NB4 (cell line): ENCODE results near the gene SMIM45.

Experiments
- DNase-seq: peaks from one replicate; pipeline ENCODE4 v3.0.0; 2010; ENCODE audit warnings: low read depth
- H3K4me3 ChIP-seq: one replicate; pipeline ENCODE4 v1.5.1; 2011; ENCODE audit warnings: mild to moderate bottlenecking, low read depth, low read length, moderate library complexity
- MYC ChIP-seq: IDR thresholded peaks from 2 replicates; pipeline ENCODE4 v1.6.1; 2011; ENCODE audit warnings: low read depth, low read length
- POLR2A ChIP-seq: IDR thresholded peaks from 2 replicates; pipeline ENCODE4 v1.6.1; 2011; ENCODE audit warnings: mild to moderate bottlenecking; ENCODE audit not compliant: insufficient read length; ENCODE audit errors: extremely low read depth
- TF ChIP-seq, protein P1 (sequence below): IDR thresholded peaks from 2 replicates; pipeline ENCODE4 v1.6.1; 2011; ENCODE audit warnings: low read depth, low read length
- TF ChIP-seq, protein P2 (sequence below): IDR thresholded peaks from one replicate; pipeline ENCODE4 v1.5.1; 2012; ENCODE audit warnings: low read depth, low read length

The SMIM45 gene

GRCh38 chr22:41933411-41934177 lies 18.4 kb upstream of the SMIM45 start:
- no peak overlapping the region for H3K4me3 ChIP-seq
- TF ChIP-seq MYC (no peak), POLR2A (no peak)
- TF ChIP-seq, protein P1, sequence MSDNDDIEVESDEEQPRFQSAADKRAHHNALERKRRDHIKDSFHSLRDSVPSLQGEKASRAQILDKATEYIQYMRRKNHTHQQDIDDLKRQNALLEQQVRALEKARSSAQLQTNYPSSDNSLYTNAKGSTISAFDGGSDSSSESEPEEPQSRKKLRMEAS = no peak
- TF ChIP-seq, protein P2, sequence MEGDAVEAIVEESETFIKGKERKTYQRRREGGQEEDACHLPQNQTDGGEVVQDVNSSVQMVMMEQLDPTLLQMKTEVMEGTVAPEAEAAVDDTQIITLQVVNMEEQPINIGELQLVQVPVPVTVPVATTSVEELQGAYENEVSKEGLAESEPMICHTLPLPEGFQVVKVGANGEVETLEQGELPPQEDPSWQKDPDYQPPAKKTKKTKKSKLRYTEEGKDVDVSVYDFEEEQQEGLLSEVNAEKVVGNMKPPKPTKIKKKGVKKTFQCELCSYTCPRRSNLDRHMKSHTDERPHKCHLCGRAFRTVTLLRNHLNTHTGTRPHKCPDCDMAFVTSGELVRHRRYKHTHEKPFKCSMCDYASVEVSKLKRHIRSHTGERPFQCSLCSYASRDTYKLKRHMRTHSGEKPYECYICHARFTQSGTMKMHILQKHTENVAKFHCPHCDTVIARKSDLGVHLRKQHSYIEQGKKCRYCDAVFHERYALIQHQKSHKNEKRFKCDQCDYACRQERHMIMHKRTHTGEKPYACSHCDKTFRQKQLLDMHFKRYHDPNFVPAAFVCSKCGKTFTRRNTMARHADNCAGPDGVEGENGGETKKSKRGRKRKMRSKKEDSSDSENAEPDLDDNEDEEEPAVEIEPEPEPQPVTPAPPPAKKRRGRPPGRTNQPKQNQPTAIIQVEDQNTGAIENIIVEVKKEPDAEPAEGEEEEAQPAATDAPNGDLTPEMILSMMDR = no peak
- DNase-seq = no peak

DNA sequence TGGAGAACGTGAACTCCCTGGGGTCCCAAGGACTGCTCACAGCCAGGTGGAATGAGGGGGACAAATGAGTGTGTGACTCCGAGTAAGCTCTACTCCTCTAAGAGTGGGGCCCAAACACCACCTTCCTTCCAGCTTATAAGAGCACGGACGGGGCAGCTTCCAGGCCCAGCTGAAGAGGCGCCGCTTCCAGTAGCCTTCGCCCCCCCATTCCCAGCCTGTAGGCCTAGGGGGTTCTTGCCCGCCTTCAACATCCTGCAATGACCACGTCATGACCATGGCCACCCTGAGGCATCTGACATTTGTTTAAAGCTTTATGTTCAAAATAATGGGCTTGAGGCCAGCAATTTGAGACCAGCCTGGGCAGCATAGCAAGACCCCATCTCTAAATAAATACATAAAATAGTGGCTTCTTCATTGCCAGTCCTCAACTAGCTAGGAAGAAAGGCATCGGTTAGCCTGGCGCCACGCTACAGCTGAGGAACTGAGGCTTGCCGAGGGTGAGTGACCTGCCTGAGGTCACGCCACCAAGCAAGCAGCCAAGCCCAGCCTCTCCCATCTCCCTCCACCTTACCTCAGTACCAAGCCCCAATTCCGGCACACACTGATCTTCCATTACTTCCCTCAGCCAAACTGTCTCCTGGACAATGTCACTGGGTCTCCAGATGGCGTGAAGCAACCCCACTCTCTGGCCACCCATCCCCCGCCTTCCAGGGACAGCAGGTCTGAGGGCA lies 17.5 kb upstream of the SMIM45 start:
- H3K4me3 ChIP-seq = no peak overlapping the region
- TF ChIP-seq POLR2A (no peak), MYC (no peak)
- TF ChIP-seq, protein P2 = no peak
- TF ChIP-seq, protein P1 = no peak
- no peak for DNase-seq

DNA sequence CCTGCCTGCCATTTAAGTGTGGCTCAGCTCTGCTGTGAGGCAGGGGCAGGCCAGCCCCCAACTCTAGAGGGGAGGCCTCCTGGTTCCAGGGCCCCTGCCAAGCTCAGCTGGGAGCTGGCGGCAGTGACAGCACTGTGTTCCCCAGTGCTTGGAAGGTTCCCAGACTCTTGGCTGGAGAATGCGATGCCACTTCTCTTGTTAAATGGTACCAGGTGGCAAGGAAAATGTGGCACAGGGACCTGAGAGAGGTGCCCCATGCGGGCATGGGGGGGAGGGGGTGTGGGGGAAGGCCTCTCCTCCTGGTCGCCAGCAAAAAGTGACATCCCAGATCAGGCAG lies 17.0 kb upstream of the SMIM45 start:
- TF ChIP-seq POLR2A = no peak
- TF ChIP-seq MYC = no peak
- TF ChIP-seq, protein P2 = no peak
- TF ChIP-seq, protein P1 = no peak
- H3K4me3 ChIP-seq = no peak overlapping the region
- DNase-seq = no peak

- no peak for DNase-seq
- no peak overlapping the region for H3K4me3 ChIP-seq
- TF ChIP-seq, protein P1 = no peak
- TF ChIP-seq POLR2A = no peak
- TF ChIP-seq, protein P2 = no peak
- TF ChIP-seq MYC = no peak
These were observed 16.4 kb upstream of the SMIM45 start for GRCh38 chr22:41935509-41935908.

DNA sequence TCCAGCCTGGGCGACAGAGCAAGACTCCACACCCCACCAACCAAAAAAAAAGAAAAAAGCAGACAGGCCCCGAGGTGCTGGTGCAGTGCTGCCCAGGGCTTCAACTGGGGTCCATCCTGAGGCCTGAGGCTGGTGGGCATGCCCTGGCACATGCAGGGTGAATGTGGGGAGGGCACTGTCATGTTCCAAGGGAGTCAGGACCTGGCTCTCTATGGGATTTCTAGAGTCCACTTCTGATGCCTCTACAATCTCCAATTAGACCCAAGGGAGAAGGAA lies 15.1 kb upstream of the SMIM45 start:
- no peak overlapping the region for H3K4me3 ChIP-seq
- no peak for DNase-seq
- TF ChIP-seq, protein P2 = no peak
